SK-N-SH treated with all-trans-retinoic acid at 6 μM for 48 hours (cell line): ENCODE measurements around the gene TARBP1.

Experiments
- ARNTL ChIP-seq: fragments of 450-650 bp; formaldehyde crosslinking; IDR thresholded peaks from 2 replicates; pipeline ENCODE4 v1.5.0; 2020; ENCODE audit warnings: low read depth, mild to moderate bottlenecking, moderate library complexity, borderline replicate concordance
- CREB5 ChIP-seq: fragments of 250-450 bp; sonication (Bioruptor Pico); IDR thresholded peaks from 2 replicates; pipeline ENCODE4 v1.5.1; 2020; ENCODE audit warnings: low read depth, mild to moderate bottlenecking, moderate library complexity
- GLIS3 ChIP-seq: fragments of 250-450 bp; sonication (Bioruptor Pico); IDR thresholded peaks from 2 replicates; pipeline ENCODE4 v1.5.0; 2020; ENCODE audit warnings: mild to moderate bottlenecking, moderate library complexity
- POU6F1 ChIP-seq: fragments of 250-450 bp; sonication (Bioruptor Pico); IDR thresholded peaks from 2 replicates; pipeline ENCODE4 v1.8.0; 2021; ENCODE audit warnings: low read depth, mild to moderate bottlenecking, moderate library complexity, borderline replicate concordance
- TCF4 ChIP-seq: fragments of 250-450 bp; sonication (Bioruptor Pico); IDR thresholded peaks from 2 replicates; pipeline ENCODE4 v1.8.0; 2021; ENCODE audit warnings: mild to moderate bottlenecking, moderate library complexity, borderline replicate concordance
- ZFP3 ChIP-seq: fragments of 250-450 bp; sonication (Bioruptor Pico); IDR thresholded peaks from 2 replicates; pipeline ENCODE4 v1.5.0; 2020; ENCODE audit warnings: mild to moderate bottlenecking, moderate library complexity
- ZNF70 ChIP-seq: fragments of 450-650 bp; formaldehyde crosslinking; IDR thresholded peaks from 2 replicates; pipeline ENCODE4 v1.5.0; 2020; ENCODE audit warnings: mild to moderate bottlenecking, moderate library complexity
- ZNF8 ChIP-seq: fragments of 450-650 bp; formaldehyde crosslinking; IDR thresholded peaks from 2 replicates; pipeline ENCODE4 v1.5.0; 2020; ENCODE audit warnings: mild to moderate bottlenecking, moderate library complexity

GRCh38 chr1:234440348-234440747, 38.6 kb downstream of the TARBP1 start:
- TF ChIP-seq ZNF8 = no peak
- TF ChIP-seq CREB5 (CRISPR knock-in tag) = no peak
- TF ChIP-seq GLIS3 (CRISPR knock-in tag) = no peak
- TF ChIP-seq POU6F1 (CRISPR knock-in tag) = no peak
- TF ChIP-seq ARNTL (CRISPR knock-in tag) = no peak
- TF ChIP-seq ZNF70 (CRISPR knock-in tag) = no peak
- TF ChIP-seq TCF4 (CRISPR knock-in tag) = no peak
- no peak for TF ChIP-seq ZFP3 (CRISPR knock-in tag)
